Neuronal stem cell (in vitro differentiated cells): ENCODE results near the gene UGT1A4.

Source experiments
- DNase-seq: peaks from one replicate; pipeline ENCODE4 v3.0.0-alpha.2; 2013; ENCODE audit warnings: low spot score
- H2AFZ ChIP-seq: one replicate; pipeline ENCODE4 v1.6.1; 2013; ENCODE audit warnings: mild to moderate bottlenecking, low read length, inconsistent platforms
- H2AK5ac ChIP-seq: 2 replicates; pipeline ENCODE4 v1.6.1; 2013; ENCODE audit warnings: low read depth, mild to moderate bottlenecking, inconsistent platforms, low read length, moderate library complexity, mixed read lengths
- H2BK120ac ChIP-seq: 2 replicates; pipeline ENCODE4 v1.6.1; 2013; ENCODE audit warnings: low read depth, mild to moderate bottlenecking, inconsistent platforms, low read length, moderate library complexity, mixed read lengths
- H2BK12ac ChIP-seq: one replicate; pipeline ENCODE4 v1.6.1; 2013; ENCODE audit warnings: low read length, inconsistent platforms
- H2BK15ac ChIP-seq: 2 replicates; pipeline ENCODE4 v1.6.1; 2013; ENCODE audit warnings: mild to moderate bottlenecking, low read length, inconsistent platforms, mixed read lengths
- H2BK5ac ChIP-seq: one replicate; pipeline ENCODE4 v1.6.1; 2013; ENCODE audit warnings: inconsistent platforms, mild to moderate bottlenecking, low read length, moderate library complexity
- H3K14ac ChIP-seq: one replicate; pipeline ENCODE4 v1.6.1; 2013; ENCODE audit warnings: low read length, inconsistent platforms
- H3K18ac ChIP-seq: 2 replicates; pipeline ENCODE4 v1.6.1; 2013; ENCODE audit warnings: low read length, inconsistent platforms
- H3K23ac ChIP-seq: 2 replicates; pipeline ENCODE4 v1.6.1; 2013; ENCODE audit warnings: low read depth, mild to moderate bottlenecking, mixed read lengths, low read length, inconsistent platforms; ENCODE audit not compliant: poor library complexity
- H3K27ac ChIP-seq: replicated peaks from 3 replicates; pipeline ENCODE4 v1.5.1; 2013; ENCODE audit warnings: low read length, inconsistent platforms
- H3K27me3 ChIP-seq, 3 experiments: 2 replicates each; pipeline ENCODE4 v1.6.1; 2013; ENCODE audit warnings: low read length in 3 of 3, mild to moderate bottlenecking in 2 of 3, inconsistent platforms in 1 of 3, low read depth in 1 of 3, mixed read lengths in 1 of 3, moderate library complexity in 1 of 3; ENCODE audit not compliant: control insufficient read depth in 3 of 3, insufficient read depth in 3 of 3
- H3K36me3 ChIP-seq, 2 donors: replicated peaks in 1 of 2; 2 replicates each; pipeline ENCODE4 v1.6.1; 2013; ENCODE audit warnings: low read length in 2 of 2; ENCODE audit not compliant: control insufficient read depth in 2 of 2, insufficient read depth in 2 of 2
- H3K4ac ChIP-seq: 2 replicates; pipeline ENCODE4 v1.6.1; 2013; ENCODE audit warnings: inconsistent platforms, mild to moderate bottlenecking, low read length, moderate library complexity
- H3K4me1 ChIP-seq, 2 donors: 1 replicate in 1 of 2; 2 replicates in 1 of 2; pipeline ENCODE4 v1.6.1; 2013; ENCODE audit warnings: low read length in 2 of 2, low read depth in 1 of 2; ENCODE audit not compliant: control insufficient read depth in 2 of 2, insufficient read depth in 1 of 2
- H3K4me2 ChIP-seq: one replicate; pipeline ENCODE4 v1.6.1; 2013; ENCODE audit warnings: mild to moderate bottlenecking, low read length, inconsistent platforms; ENCODE audit not compliant: insufficient read depth, poor library complexity, severe bottlenecking
- H3K4me3 ChIP-seq, 2 donors: 2 replicates each; pipeline ENCODE4 v1.5.1; 2013; ENCODE audit warnings: low read length in 2 of 2, mild to moderate bottlenecking in 2 of 2, inconsistent platforms in 1 of 2, moderate library complexity in 1 of 2
- H3K79me1 ChIP-seq: one replicate; pipeline ENCODE4 v1.6.1; 2013; ENCODE audit warnings: low read depth, mild to moderate bottlenecking, inconsistent platforms, low read length, moderate library complexity
- H3K9ac ChIP-seq: one replicate; pipeline ENCODE4 v1.6.1; 2013; ENCODE audit warnings: mild to moderate bottlenecking, low read depth, low read length, inconsistent platforms; ENCODE audit not compliant: poor library complexity
- H3K9me3 ChIP-seq, 2 donors: replicated peaks in 1 of 2; 2 replicates each; pipeline versions ENCODE3 to v1.6.1; 2013; ENCODE audit warnings: low read length in 2 of 2, mild to moderate bottlenecking in 2 of 2, inconsistent platforms in 1 of 2, low read depth in 1 of 2, mixed read lengths in 1 of 2, moderate library complexity in 1 of 2; ENCODE audit not compliant: control insufficient read depth in 2 of 2, insufficient read depth in 1 of 2
- H4K8ac ChIP-seq: one replicate; pipeline ENCODE4 v1.6.1; 2013; ENCODE audit warnings: low read depth, mild to moderate bottlenecking, inconsistent platforms, low read length, moderate library complexity
- H4K91ac ChIP-seq: one replicate; pipeline ENCODE4 v1.6.1; 2013; ENCODE audit warnings: low read length, low read depth, mild to moderate bottlenecking, inconsistent platforms; ENCODE audit not compliant: poor library complexity
- WGBS, 2 donors: extraction: QIAGEN DNeasy Blood & Tissue Kit; methylation state at CpG; one replicate each; pipeline ENCODE4 v1.1.7; 2013; ENCODE audit warnings: missing lambda C conversion rate in 2 of 2, mixed read lengths in 1 of 2; ENCODE audit not compliant: insufficient read length in 2 of 2, insufficient replicate concordance in 1 of 2; ENCODE audit errors: extremely low coverage in 2 of 2; 5-methylcytosine and 5-hydroxymethylcytosine counted together

Gene UGT1A4

DNA sequence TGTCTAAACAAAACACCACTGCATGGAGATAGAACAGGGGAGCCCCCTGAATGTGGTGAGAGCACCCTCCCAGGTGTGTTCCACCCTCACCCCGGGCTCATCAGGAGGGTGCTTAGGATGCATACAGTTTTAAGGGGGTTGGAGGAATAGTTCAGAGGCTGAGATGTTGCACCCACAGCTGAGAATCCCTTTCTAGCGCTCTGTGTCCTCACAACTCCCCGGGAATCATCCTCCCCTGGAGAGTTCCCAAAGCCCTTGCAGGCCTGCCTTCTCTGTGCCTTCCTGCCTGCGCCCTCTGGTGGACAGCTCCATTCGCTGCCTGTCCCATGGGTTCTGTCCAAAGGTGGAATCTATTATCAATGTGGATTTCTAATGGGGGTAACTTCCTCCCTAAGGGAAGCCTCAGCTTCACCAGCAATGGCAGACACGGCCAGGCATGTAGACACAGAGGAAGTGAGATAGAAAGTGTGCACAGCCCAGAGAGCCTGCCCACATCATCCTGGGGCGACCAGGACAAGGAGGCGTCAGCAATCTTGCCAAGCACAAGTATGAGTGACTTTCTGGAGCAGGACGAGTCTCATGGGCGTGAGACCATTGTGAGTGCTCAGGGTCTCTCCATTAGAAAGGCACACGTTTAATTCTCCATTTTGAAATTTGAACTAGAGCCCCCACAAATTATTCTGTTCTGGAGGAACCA, 7.1 kb upstream of the UGT1A4 start:
- H3K9me3 ChIP-seq: no peaks in the 10 kb centered on the region
- H3K4me2 ChIP-seq: no peak overlapping the region
- peaks cover 0 to under 1% of the 10 kb centered on the region in 2 donors for H3K4me1 ChIP-seq
- no peak overlapping the region for H3K23ac ChIP-seq
- no peak overlapping the region for H3K4me3 ChIP-seq
- peak overlapping the region; percentile 42 for H2BK15ac ChIP-seq
- H3K9ac ChIP-seq: no peak overlapping the region
- H3K27ac ChIP-seq: no peak overlapping the region
- peak overlapping the region; percentile 4 for H2BK12ac ChIP-seq
- H2AFZ ChIP-seq: peak overlapping the region; percentile 6
- H3K18ac ChIP-seq: no peak overlapping the region
- peak; percentile 69 for DNase-seq
- H3K27me3 ChIP-seq: no peaks in the 10 kb centered on the region
- no peaks in the 10 kb centered on the region for H3K79me1 ChIP-seq
- no peak overlapping the region for H2BK5ac ChIP-seq
- WGBS, 2 donors: no CpG with 5 or more reads among the region's 11 CpGs
- H3K14ac ChIP-seq: no peak overlapping the region
- H4K8ac ChIP-seq: no peak overlapping the region
- no peak overlapping the region for H3K4ac ChIP-seq
- H4K91ac ChIP-seq: no peak overlapping the region
- H2AK5ac ChIP-seq: no peak overlapping the region
- no peaks in the 10 kb centered on the region for H3K36me3 ChIP-seq
- H2BK120ac ChIP-seq: no peak overlapping the region

- Histone ChIP-seq H3K27ac (no peak within 1 kb of the TSS), H3K27me3 (no peaks in the 10 kb centered on the region), H3K4ac (no peak within 1 kb of the TSS), H2BK5ac (no peak within 1 kb of the TSS), H2BK15ac (peak within 1 kb of the TSS; percentile 42), H3K9me3 (no peaks in the 10 kb centered on the region), H3K18ac (no peak within 1 kb of the TSS), H2BK12ac (peak within 1 kb of the TSS; percentile 4), H3K9ac (no peak within 1 kb of the TSS), H3K23ac (peak within 1 kb of the TSS; percentile 26), H3K4me1 (peaks cover 0 to 7% of the 10 kb centered on the region in 2 donors), H3K14ac (no peak within 1 kb of the TSS), H2BK120ac (no peak within 1 kb of the TSS), H2AK5ac (no peak within 1 kb of the TSS), H3K79me1 (no peaks in the 10 kb centered on the region), H3K4me2 (no peak within 1 kb of the TSS), H4K91ac (no peak within 1 kb of the TSS), H4K8ac (no peak within 1 kb of the TSS), H3K36me3 (no peaks in the 10 kb centered on the region), H3K4me3 (no peak within 1 kb of the TSS), H2AFZ (no peak within 1 kb of the TSS)
- no peak for DNase-seq
- no CpG with 5 or more reads among the region's 14 CpGs for WGBS, 2 donors
Observed at GRCh38 chr2:233712611-233713261, 5.8 kb upstream of the UGT1A4 start, which contains the start of gene UGT1A5. TSS of gene UGT1A5 (plus strand) at chr2:233712907. CDS start at chr2:233712992, 85 bp downstream.

- H2BK120ac ChIP-seq: no peak overlapping the region
Observed at GRCh38 chr2:233713262-233713615, 5.3 kb upstream of the UGT1A4 start.

DNA sequence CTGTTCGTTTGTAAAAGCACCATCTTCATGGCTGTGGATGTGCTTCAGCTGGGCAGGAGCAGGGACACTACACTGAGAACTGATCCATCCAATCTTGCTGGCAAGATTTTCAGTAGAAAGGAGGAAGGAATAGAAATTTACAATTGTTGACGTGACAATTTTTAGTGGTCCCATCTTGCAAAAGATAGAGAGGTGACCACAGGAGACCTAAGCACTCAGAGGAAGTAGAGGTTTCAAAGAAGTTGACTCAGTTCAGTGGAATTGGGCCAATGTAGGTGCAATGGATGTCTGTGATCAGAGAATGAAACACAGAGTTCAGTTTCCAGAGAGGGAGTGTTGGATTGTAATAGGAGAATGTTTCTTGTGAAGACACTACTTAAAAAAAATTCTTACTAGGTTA, 4.4 kb upstream of the UGT1A4 start:
- no peak overlapping the region for H3K4me3 ChIP-seq
- H3K4me1 ChIP-seq: peaks cover 0 to 7% of the 10 kb centered on the region in 2 donors
- H3K9ac ChIP-seq: peak overlapping the region; percentile 63
- WGBS, 2 donors: no CpG with 5 or more reads among the region's 2 CpGs
- H3K23ac ChIP-seq: no peak overlapping the region
- no peak for DNase-seq
- H2AFZ ChIP-seq: no peak overlapping the region
- no peak overlapping the region for H2BK12ac ChIP-seq
- H3K27me3 ChIP-seq: no peaks in the 10 kb centered on the region
- H3K79me1 ChIP-seq: no peaks in the 10 kb centered on the region
- H3K18ac ChIP-seq: no peak overlapping the region
- no peak overlapping the region for H4K91ac ChIP-seq
- no peak overlapping the region for H3K14ac ChIP-seq
- H2AK5ac ChIP-seq: no peak overlapping the region
- no peak overlapping the region for H3K27ac ChIP-seq
- H3K4me2 ChIP-seq: no peak overlapping the region
- no peak overlapping the region for H4K8ac ChIP-seq
- no peaks in the 10 kb centered on the region for H3K36me3 ChIP-seq
- no peak overlapping the region for H3K4ac ChIP-seq
- H2BK5ac ChIP-seq: no peak overlapping the region
- no peak overlapping the region for H2BK120ac ChIP-seq
- no peaks in the 10 kb centered on the region for H3K9me3 ChIP-seq
- H2BK15ac ChIP-seq: no peak overlapping the region

More at GRCh38 chr2:233713262-233713615, 5.3 kb upstream of the UGT1A4 start:
- Histone ChIP-seq H2BK12ac (no peak overlapping the region), H3K4me1 (peaks cover 0 to 7% of the 10 kb centered on the region in 2 donors), H2AFZ (no peak overlapping the region), H3K36me3 (no peaks in the 10 kb centered on the region), H2AK5ac (no peak overlapping the region), H3K4me2 (no peak overlapping the region), H2BK5ac (no peak overlapping the region), H3K18ac (no peak overlapping the region), H3K79me1 (no peaks in the 10 kb centered on the region), H3K23ac (no peak overlapping the region), H3K4ac (no peak overlapping the region), H2BK15ac (no peak overlapping the region), H3K9ac (no peak overlapping the region), H4K8ac (no peak overlapping the region), H3K9me3 (no peaks in the 10 kb centered on the region), H3K4me3 (no peak overlapping the region), H3K14ac (no peak overlapping the region), H4K91ac (no peak overlapping the region), H3K27ac (no peak overlapping the region), H3K27me3 (no peaks in the 10 kb centered on the region)
- no peak for DNase-seq
- no CpG with 5 or more reads among the region's 7 CpGs for WGBS, 2 donors
